Astrocyte (in vitro differentiated cells and primary cell): ENCODE data around the gene IRX3. TPM values are rescaled to one million over a fixed set of nuclear protein-coding genes. Genes with fewer than 3 reads are reported as not detected.

Source experiments
- DNase-seq: peaks from one replicate; pipeline ENCODE4 v3.0.0-alpha.2; 2010; ENCODE audit warnings: low read depth
- FAIRE-seq: peaks from 2 replicates; lab custom pipeline; 2011; peaks lifted over from hg19 to GRCh38; lab: Jason Lieb, UNC
- H2AFZ ChIP-seq: 2 replicates; pipeline ENCODE4 v1.6.0; 2012; ENCODE audit warnings: low read depth, low read length, inconsistent platforms
- H3K27ac ChIP-seq: 2 replicates; pipeline ENCODE4 v1.5.1; 2011; ENCODE audit warnings: low read depth, low read length, inconsistent platforms
- H3K27me3 ChIP-seq: 2 replicates; pipeline ENCODE4 v1.6.0; 2011; ENCODE audit warnings: low read length, inconsistent platforms; ENCODE audit not compliant: insufficient read depth
- H3K36me3 ChIP-seq: 2 replicates; pipeline ENCODE4 v1.5.1; 2011; ENCODE audit warnings: low read length, inconsistent platforms; ENCODE audit not compliant: insufficient read depth
- H3K4me1 ChIP-seq: 2 replicates; pipeline ENCODE4 v1.5.1; 2011; ENCODE audit warnings: low read length, inconsistent platforms; ENCODE audit not compliant: insufficient read depth
- H3K4me2 ChIP-seq: 2 replicates; pipeline ENCODE4 v1.6.0; 2012; ENCODE audit warnings: low read length, inconsistent platforms
- H3K4me3 ChIP-seq: 2 replicates; pipeline ENCODE4 v1.5.1; 2011; ENCODE audit warnings: low read depth, mild to moderate bottlenecking, low read length, inconsistent platforms; ENCODE audit not compliant: insufficient read depth
- H3K79me2 ChIP-seq: 2 replicates; pipeline ENCODE4 v1.6.0; 2012; ENCODE audit warnings: mild to moderate bottlenecking, low read length, inconsistent platforms; ENCODE audit not compliant: insufficient read depth
- H3K9ac ChIP-seq: 2 replicates; pipeline ENCODE4 v1.6.0; 2012; ENCODE audit warnings: mild to moderate bottlenecking, low read length, inconsistent platforms
- H3K9me3 ChIP-seq: 2 replicates; pipeline ENCODE4 v1.5.1; 2012; ENCODE audit warnings: low read depth, mild to moderate bottlenecking, low read length, inconsistent platforms; ENCODE audit not compliant: insufficient read depth
- H4K20me1 ChIP-seq: 2 replicates; pipeline ENCODE4 v1.6.0; 2012; ENCODE audit warnings: low read length, inconsistent platforms; ENCODE audit not compliant: insufficient read depth
- H3K27ac Mint-ChIP-seq: one replicate; pipeline ENCODE4 v1.8.0; 2021; ENCODE audit warnings: mild to moderate bottlenecking, mixed read lengths; ENCODE audit not compliant: unreplicated experiment
- H3K27me3 Mint-ChIP-seq: one replicate; pipeline ENCODE4 v1.8.0; 2021; ENCODE audit warnings: low read depth, mixed read lengths; ENCODE audit not compliant: unreplicated experiment
- H3K36me3 Mint-ChIP-seq: one replicate; pipeline ENCODE4 v1.8.0; 2021; ENCODE audit warnings: low read depth, mixed read lengths; ENCODE audit not compliant: unreplicated experiment
- H3K4me1 Mint-ChIP-seq: one replicate; pipeline ENCODE4 v1.8.0; 2021; ENCODE audit warnings: low read depth, mixed read lengths; ENCODE audit not compliant: unreplicated experiment
- H3K4me3 Mint-ChIP-seq: one replicate; pipeline ENCODE4 v1.8.0; 2021; ENCODE audit warnings: mild to moderate bottlenecking, moderate library complexity, mixed read lengths; ENCODE audit not compliant: unreplicated experiment
- H3K9me3 Mint-ChIP-seq: one replicate; pipeline ENCODE4 v1.8.0; 2021; ENCODE audit warnings: mild to moderate bottlenecking, mixed read lengths; ENCODE audit not compliant: unreplicated experiment
- CTCF ChIP-seq: IDR thresholded peaks from 2 replicates; pipeline ENCODE4 v1.5.1; 2011; ENCODE audit warnings: low read depth, mild to moderate bottlenecking, inconsistent platforms, low read length, moderate library complexity; ENCODE audit not compliant: insufficient read depth
- EZH2 ChIP-seq: IDR thresholded peaks from 2 replicates; pipeline ENCODE4 v1.6.1; 2012; ENCODE audit warnings: mild to moderate bottlenecking, low read length, inconsistent platforms; ENCODE audit not compliant: insufficient read depth
- total RNA-seq: library from RNA; stranded (reverse); gene quantifications from 2 replicates; pipeline ENCODE4 v1.2.1, GENCODE V29; 2021

The IRX3 gene
- total RNA-seq, 1 donor from 2014 or later: 0.75 TPM

GRCh38 chr16:54242199-54242598, 44.4 kb downstream of the IRX3 start:
- H3K4me1 Mint-ChIP-seq: no peaks in the 10 kb centered on the region
- Histone ChIP-seq H3K36me3 (no peaks in the 10 kb centered on the region), H2AFZ (no peak overlapping the region), H3K79me2 (no peaks in the 10 kb centered on the region), H3K4me2 (no peak overlapping the region), H3K4me3 (no peak overlapping the region), H3K4me1 (no peaks in the 10 kb centered on the region), H3K9me3 (no peaks in the 10 kb centered on the region), H3K27ac (no peak overlapping the region), H3K27me3 (peaks cover 3% of the 10 kb centered on the region), H3K9ac (no peak overlapping the region), H4K20me1 (no peaks in the 10 kb centered on the region)
- FAIRE-seq: no peak
- no peak overlapping the region for H3K27ac Mint-ChIP-seq
- H3K27me3 Mint-ChIP-seq: peaks cover 13% of the 10 kb centered on the region
- TF ChIP-seq EZH2: no peak
- TF ChIP-seq CTCF: no peak
- no peaks in the 10 kb centered on the region for H3K36me3 Mint-ChIP-seq
- no peak overlapping the region for H3K4me3 Mint-ChIP-seq
- H3K9me3 Mint-ChIP-seq: no peaks in the 10 kb centered on the region
- DNase-seq: no peak

DNA sequence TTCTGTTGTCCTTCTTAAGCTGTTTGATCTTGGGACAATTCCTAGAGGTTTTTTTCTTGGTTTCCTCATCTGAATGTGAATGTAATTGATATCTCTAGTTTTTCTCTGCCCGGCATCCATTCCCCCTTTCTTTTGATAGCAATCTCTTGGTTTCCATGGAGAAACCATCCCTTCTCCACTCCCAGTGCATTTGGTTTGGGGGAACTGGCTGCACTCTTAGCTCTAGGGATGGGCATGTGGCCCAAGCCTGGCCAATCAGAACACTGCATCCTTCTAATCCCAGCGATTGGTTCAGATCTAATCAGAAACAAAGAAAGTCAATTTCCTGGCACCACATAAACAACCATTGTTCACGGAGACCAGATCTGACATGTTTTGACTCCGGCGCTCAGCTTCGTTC, 45.1 kb downstream of the IRX3 start:
- Histone ChIP-seq H3K79me2 (no peaks in the 10 kb centered on the region), H3K27ac (no peak overlapping the region), H3K4me2 (no peak overlapping the region), H3K36me3 (no peaks in the 10 kb centered on the region), H4K20me1 (no peaks in the 10 kb centered on the region), H3K9me3 (no peaks in the 10 kb centered on the region), H2AFZ (no peak overlapping the region), H3K9ac (no peak overlapping the region), H3K4me1 (no peaks in the 10 kb centered on the region), H3K4me3 (no peak overlapping the region), H3K27me3 (peaks cover 3% of the 10 kb centered on the region)
- FAIRE-seq (no peak), DNase-seq (no peak)
- Mint-ChIP-seq H3K27me3 (peaks cover 15% of the 10 kb centered on the region), H3K4me1 (no peaks in the 10 kb centered on the region), H3K4me3 (no peak overlapping the region), H3K36me3 (no peaks in the 10 kb centered on the region), H3K9me3 (no peaks in the 10 kb centered on the region), H3K27ac (no peak overlapping the region)
- TF ChIP-seq EZH2 (no peak), CTCF (no peak)

GRCh38 chr16:54240271-54241129, 46.1 kb downstream of the IRX3 start:
- Mint-ChIP-seq H3K27ac (no peak overlapping the region), H3K9me3 (no peaks in the 10 kb centered on the region), H3K36me3 (no peaks in the 10 kb centered on the region), H3K4me3 (no peak overlapping the region), H3K27me3 (peaks cover 15% of the 10 kb centered on the region), H3K4me1 (no peaks in the 10 kb centered on the region)
- no peaks in the 10 kb centered on the region for H4K20me1 ChIP-seq
- no peak overlapping the region for H3K27ac ChIP-seq
- no peak for TF ChIP-seq CTCF
- TF ChIP-seq EZH2: no peak
- H3K36me3 ChIP-seq: no peaks in the 10 kb centered on the region
- no peaks in the 10 kb centered on the region for H3K79me2 ChIP-seq
- no peak overlapping the region for H2AFZ ChIP-seq
- peak; percentile 5 for FAIRE-seq
- no peak overlapping the region for H3K4me2 ChIP-seq
- no peaks in the 10 kb centered on the region for H3K4me1 ChIP-seq
- no peak overlapping the region for H3K4me3 ChIP-seq
- no peaks in the 10 kb centered on the region for H3K9me3 ChIP-seq
- DNase-seq: peak; percentile 5
- no peaks in the 10 kb centered on the region for H3K27me3 ChIP-seq
- H3K9ac ChIP-seq: no peak overlapping the region
